Measurements from ENCODE around the gene ILDR2. TPM values are rescaled to one million over a fixed set of nuclear protein-coding genes. Genes with fewer than 3 reads are reported as not detected.

Gene ILDR2
- total RNA-seq, 1 donor from 2014 or later: 17.5 TPM

DNA sequence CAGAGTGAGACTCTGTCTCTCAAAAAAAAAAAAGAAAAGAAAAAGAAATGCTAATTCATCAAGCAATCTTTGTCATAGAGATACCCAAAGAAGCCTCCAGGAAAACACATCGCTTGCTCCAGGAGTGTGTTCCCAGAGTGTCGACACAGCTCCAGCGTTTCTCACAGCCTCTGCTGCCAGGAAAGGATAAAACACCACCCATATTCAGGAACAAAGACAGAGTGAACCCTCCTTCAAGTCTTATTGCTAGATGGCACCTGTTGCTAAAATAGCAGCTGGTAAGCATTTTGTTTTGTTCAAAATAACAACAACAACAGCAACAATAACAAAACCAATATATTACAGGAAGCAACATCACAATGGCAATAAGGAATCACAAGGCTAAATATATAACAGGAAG is 3.1 kb downstream of the ILDR2 start:
- DNase-seq (ENCODE audit: low read depth): no peak

DNA sequence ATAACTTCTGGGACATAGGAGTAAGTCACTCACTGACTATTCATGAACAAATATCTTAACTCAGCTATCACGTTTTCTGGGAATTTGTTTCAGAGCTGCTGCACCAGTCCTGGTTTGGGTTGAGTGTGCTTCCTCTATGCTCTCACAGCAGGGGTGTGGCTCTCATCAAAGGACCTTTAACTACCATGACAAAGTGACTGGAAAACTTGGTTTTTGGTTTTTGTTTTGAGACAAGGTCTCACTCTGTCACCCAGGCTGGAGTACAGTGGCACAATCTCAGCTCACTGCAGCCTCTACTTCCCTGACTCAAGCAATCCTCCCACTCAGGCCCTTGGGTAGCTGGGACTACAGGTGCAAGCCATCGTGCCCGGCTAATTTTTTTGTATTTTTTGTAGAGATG is 4.1 kb downstream of the ILDR2 start:
- DNase-seq (ENCODE audit: low read depth): no peak

DNA sequence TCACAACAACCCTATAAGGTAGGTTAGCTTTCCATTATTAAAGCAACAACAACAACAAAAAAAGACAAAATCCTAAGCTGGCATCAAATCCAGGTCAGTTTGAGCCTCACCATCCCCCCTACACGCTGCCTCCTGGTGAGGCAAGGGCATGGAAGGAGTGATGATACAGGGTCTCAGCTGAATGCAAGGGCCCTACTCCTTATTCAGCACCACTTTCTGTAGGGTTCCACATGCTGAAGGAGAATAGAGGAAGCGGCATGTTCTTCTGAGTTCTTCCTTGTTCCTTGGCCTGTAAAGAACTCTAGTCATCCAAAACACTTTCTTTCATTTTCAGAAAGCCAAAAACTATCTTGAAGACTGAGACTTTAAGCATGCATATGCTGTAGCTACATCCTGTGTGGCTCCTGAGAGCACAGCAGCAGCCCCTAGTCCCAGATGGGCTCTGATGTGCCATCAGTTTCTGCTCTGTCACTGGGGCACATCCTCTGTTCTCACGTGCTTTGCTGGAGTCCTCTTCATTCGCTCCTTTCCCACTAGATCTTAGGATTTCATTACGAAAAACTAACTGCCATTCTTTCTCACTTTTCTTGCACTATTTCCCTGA is 6.2 kb downstream of the ILDR2 start:
- no peak for DNase-seq (ENCODE audit: low read depth)

DNA sequence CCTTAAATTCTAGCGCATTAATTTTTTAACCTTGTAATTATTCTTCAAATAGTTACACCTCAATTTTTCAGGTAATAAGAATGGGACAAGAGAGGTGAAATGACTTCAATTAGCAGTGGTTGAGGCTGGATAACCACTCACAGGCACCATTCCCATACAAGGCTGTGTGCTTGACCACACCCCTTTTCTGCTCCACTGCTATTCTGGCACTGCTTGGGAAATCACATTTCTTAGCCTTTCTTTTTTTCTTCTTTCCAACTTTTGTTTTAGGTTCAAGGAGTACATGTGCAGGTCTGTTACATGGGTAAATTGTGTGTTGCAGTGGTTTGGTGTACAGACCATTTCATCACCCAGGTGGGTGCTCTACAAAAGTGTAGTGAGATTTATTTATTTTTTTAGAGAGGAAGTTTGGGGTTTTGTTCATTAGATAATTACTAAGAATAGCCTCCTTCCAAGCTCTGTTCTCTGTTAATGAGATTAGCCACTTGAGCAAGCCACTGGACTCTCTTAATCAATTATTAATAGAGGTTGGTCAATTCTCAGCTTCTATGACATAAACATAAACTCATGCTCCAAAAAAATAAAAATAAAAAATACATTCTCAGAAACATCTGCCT is 14.4 kb downstream of the ILDR2 start:
- DNase-seq (ENCODE audit: low read depth): peak; percentile 94

DNA sequence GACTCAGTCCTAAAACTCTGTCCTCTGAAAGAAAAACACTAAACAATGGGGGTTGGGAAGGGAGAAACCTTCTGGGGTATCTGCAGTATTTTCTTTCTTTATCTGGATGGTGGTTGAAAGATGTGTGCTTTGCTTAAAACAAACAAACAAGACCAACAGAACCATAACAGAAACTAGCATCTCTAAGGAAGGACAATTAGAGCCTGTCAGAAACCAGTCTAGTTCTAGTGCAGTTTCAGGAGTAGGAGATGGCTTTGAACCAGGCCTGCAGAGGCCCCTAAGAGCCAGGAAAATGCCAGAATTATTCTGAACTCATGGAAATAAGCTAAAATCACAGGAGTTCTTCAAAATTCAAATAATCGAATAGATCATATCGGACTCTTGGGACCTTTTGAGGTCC is 18.5 kb downstream of the ILDR2 start:
- no peak for DNase-seq (ENCODE audit: low read depth)

DNA sequence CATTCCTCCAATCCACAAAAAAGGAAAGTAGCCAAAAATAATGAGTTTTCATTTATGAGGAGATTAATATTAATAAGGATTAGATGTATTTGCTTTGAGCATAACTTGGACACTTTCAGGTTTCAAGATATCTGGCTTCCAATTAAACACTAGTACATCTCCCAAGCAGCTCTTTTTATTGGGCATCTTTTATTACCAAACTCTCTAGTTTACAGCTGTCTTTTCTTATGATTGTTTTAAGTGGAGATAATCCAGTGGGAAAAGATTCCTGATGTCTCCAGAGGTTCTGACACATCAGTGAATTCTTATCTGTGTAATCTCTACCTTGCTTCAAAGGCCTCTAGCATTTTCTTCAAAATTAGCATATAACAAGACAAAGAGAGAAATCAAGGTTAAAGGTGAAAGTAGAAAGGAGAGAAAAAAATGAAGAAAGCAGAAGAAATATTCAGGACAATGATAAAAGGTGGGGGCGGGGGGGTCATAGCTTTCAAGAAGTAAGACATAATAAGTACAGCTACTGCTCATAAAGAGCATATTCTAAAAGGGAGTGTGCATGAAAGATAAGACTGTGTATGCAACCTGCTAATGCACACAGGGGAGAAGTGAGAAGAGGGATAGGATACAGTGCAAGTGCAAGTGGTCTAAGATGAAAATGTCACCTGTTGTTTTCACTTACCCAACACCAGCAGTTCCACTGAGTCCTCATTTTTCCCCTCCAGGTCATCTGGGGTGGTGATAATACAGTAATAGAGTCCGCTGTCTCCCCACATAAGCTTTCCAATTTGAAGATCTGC is 19.1 kb downstream of the ILDR2 start:
- no peak for DNase-seq (ENCODE audit: low read depth)

DNA sequence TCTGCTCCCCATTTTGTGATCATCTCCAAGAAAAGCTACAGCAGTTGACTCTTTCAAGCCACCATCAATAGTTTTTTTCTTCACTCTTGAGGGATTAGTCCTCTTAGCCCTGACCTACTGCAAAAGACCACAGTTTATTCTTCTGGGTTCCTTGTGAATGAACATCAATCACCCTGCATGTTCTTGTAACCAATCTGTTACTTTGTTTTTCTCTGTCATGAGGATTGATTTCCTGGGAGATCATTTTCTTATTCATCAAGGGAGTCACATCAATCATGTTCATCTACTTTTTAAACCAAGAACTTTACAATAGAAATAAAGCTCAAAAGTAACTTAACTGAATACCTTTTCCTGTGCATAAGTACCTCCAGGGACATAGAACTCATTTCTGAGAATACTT is 21.8 kb downstream of the ILDR2 start:
- peak; percentile 55 for DNase-seq (ENCODE audit: low read depth)

DNA sequence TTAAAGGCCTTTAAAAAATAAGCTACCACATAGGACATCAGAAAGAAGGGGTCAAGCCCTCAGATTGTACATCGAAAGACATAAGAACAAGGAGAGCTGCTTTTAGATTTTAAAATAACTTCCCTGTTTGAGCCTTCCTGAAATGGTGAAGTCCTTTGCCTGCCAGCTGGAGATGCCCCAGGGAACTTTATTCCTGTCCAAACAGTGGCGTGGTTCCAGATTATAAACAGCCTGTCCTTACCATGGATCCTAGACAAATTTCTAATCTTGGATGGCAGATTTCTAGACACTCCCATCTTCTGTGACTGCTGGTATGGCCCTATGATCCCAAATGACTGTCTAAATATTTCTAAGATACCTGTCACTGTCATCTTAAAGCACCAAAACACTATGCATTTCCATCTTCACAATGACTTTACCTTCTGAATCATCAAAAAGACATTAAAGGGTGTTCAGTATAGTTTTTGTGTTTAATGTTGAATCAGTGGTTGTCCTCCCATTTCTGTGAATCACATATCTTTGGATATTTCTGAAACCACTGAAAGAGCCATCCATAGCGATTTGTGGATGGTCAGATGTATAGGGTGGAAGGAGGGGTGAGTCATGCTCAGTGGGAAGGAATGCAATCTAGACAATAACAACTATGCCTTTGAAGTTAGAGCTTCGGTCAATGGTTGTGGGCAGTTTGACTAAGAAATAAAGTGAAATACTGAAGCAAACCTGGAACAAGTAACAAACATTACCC is 23.2 kb downstream of the ILDR2 start:
- peak; percentile 89 for DNase-seq (ENCODE audit: low read depth)

DNA sequence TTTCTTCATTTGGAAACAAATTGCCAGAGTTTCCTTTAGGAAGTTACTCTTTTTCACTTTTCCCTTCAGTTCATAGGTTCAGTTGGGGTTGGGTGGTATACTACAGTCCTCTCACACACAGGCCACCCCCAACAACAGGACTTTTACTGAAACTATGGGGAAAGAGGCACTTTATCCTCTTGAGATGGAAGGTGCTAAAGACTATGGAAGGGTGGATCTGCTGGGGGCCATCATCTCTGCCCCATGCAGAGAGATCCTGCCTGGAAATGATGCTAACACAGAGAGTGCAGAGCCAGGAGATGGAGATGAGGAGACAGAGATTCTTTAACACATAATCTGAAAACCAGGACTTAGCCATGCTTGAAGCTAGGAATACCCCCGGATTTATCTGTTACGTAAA is 24.3 kb downstream of the ILDR2 start:
- DNase-seq (ENCODE audit: low read depth): no peak

DNA sequence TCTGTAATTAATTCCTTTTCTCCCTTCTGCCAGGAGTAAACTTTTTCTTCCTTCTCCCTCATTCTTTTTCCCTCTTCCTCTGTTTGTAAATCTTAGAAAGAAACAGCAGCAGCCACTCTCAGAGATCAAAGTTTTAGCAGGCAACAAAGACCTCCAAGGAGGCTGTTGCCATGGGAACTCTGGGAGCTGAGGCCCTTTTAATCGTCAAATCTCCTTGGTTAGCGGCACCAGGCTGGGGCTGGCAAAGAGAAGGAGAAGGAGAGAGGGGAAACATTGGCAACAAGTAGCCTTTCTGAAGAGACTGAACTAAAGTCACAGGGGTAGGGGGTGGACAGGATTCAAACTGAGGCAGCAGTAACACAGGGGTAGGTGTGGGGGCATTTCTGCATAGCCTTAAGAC is 25.2 kb downstream of the ILDR2 start:
- DNase-seq (ENCODE audit: low read depth): no peak

DNA sequence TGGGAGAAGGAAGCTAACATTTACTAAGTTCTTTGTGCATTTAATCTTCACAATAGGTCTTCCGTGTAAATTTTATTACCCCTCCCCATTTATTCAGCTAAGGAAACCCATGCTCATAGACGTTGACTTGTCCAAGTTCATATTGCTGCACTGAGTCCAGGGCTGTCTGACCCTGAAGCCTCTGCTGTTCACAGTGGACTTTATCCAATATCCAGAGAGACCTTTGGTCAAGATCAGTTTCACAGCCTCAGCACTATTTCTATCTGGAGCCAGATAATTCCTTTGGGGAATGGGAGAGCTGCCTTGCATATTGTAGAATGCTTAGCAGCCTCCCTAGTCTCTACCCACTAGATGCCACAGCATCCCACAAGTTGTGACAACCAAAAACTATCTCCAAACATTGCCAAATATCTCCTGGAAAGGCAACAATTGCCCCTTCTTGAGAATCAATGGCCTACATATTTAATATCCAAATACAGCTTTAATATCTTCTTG is 26.4 kb downstream of the ILDR2 start:
- no peak for DNase-seq (ENCODE audit: low read depth)

DNA sequence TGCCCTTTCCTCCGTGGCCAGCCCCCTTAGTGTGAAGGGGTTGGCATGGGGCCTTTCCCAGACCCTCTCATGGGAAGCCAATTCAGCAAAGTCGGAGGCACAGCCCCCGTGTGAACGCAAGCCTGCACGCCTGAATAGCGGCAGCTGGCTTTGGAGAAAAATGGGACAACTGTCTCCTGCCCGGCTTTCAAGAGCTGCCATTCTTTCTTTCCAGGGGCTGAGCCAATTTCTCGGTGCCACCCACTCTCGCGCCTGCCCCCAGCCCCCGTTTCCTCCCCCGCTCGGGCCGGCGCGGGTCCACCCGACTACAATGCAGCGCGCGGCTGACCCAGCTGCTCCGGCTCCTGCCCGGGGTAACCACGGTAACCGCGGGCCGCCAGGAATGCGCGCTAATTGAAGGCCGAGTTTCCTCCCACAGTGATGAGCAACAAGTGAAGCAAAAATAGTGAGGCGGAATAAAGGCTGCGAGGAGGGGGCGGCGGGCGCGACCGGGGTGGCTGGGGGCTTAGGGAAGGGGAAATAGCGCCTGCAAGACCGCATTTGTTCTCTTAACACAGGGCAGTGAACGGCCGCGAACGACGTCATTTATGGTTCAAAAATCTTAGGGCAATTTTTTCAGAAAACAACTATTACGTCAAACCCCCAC is 27.8 kb downstream of the ILDR2 start:
- DNase-seq (ENCODE audit: low read depth): peak; percentile 78

DNA sequence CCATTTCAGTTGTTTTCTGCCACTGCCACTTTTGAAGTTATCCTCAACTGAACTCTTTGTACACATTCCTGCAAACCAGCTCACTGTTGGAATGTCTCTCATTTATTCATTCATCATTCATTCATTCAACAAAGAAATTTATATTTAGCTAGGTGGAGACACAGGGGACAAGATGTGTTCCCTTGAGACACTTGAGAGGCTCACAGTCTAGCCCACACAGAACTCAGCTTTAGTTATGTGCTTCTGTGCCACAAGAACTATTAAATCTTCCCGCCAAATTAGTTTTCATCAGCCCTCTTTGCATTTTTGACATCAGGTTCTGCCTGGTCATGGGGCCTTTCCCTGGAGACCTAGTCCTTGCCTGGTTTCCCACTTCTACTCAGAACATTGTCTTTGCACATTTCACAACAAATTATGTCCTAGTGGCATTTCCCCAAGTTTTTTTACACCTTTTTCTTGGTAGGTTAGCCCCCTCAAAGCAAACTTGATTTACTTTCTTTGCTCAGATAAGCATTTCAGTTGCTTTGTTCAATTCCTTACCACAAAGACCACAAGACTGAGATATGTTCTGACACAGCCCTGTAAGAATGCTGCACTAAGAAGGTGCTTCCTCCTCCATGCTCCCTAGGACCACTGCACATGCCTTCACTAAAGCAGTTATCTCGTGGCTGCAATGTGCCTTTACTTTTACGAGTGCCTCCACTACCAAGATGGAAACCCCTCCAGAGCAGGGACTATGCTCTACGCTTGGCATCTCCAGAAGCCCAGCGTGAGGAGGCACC is 31.0 kb downstream of the ILDR2 start:
- DNase-seq (ENCODE audit: low read depth): peak; percentile 97

DNA sequence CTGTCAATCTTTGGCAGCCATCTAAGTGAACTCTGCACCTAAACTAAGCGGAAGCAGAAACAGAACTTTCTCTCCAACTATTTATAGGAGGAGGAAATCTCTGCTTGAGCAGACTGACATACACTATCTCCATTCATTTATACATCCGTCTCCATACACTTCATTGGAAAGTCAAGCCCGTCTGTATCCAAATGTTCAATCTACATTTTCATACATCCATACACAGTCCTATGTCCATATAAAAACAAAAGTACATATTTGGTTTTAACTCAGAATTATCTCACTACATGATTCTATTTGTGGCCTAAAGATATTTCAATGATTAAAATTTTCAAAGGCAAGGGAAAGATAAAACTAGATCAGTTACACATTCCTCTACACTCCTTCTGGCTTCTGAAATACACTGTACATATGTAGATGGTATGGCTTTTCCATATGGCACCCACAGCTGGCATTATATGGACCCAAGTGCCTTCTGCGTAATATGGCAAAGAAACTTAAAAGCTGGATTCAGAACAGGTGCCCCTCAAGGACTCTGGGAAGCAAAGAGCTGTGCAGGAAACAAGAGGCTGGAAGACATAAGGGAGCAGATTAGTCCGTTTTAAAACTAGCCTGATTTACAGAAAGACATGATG is 35.5 kb downstream of the ILDR2 start:
- no peak for DNase-seq (ENCODE audit: low read depth)

DNA sequence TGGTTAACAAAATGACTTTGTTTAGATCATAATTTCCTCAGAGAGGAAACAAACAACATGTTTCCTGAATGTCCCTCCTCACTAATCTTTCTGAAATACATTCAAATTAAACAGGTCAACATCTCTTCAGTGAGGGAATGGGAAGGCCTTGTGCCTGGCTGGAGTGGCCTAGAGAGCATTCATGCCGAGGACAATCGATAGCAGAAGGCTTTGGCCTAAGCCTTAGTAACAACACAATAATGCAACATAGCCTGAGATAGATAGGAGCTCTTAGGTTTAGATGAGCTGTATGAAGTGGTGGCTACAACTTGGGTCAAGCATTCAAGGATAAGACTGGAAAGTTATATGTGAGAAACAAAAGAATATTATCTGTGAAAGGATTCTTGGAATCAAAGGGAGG is 37.4 kb downstream of the ILDR2 start:
- DNase-seq (ENCODE audit: low read depth): no peak

DNA sequence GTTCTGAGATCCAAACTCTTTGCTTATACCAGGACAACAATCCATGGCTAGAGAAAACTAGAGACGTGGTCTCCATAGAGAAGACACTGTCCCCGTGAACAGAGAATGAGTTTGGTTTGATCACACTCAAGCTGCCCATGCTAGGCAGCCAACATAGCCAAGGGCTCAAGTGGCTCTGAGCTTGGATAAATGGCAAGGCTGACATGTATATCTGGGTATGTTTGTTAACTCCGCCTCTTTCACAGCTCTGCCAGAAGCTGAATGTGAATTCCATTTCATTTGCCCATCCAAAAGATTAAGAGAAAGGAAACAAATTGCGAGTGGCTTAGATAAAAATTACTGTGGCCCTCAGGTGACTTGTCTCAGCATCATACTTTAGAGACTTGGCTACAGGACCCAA is 38.0 kb downstream of the ILDR2 start:
- no peak for DNase-seq (ENCODE audit: low read depth)

DNA sequence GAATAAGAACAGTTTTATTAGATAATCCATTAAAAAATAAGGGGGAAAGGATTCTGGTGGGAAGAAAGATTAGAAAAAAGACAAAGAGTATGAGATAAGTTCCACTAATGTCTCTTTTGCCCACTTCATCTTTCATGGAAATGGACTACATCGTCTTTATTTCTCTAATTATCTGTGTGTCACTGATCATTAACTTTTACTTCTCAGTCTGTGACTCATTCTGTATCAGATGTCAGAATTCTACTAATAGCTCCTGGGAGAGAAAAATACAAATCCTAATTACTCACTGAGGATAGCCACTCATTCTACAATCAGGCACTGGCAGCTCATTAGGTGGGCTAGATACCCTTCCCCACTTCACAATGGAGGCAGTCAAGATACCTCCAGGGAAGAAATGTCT is 41.7 kb downstream of the ILDR2 start:
- peak; percentile 91 for DNase-seq (ENCODE audit: low read depth)

DNA sequence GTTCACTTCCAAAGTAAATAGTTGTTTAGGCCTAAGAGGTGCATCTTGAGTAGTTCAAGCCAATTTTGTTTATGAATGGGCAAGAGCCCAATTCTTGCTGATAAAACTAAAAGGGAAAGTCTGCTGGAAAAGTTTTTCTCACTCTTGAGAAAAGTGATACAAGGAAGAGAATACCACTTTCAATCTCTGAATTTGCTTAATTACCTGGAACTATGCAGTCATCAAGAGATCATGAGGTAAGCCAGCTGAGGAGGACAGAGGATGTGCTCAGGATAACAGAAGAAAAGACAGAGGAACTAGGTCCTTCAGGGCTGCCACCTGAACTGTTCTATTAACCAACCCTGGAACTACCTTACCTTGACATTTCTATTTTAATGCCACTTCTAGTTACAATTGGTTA is 42.2 kb downstream of the ILDR2 start:
- peak; percentile 63 for DNase-seq (ENCODE audit: low read depth)

DNA sequence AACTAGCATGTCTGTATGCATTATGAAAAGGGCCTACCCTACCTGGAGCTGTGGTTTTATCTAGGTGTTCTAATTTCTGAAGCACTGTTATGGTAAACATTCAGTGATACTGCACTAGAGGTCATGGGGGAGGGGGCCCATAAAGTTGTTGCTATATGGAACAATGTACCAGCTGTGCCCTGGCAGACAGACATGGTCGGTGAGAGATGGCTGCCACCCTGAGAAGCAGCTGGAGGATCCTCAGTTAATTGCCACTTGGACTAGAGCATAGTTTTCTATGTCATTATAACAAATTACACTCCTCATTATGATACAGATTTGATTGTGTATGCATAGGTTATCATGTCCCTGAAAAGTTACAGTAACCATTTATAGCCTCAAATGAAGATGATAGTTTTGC is 45.4 kb downstream of the ILDR2 start:
- no peak for DNase-seq (ENCODE audit: low read depth)

DNA sequence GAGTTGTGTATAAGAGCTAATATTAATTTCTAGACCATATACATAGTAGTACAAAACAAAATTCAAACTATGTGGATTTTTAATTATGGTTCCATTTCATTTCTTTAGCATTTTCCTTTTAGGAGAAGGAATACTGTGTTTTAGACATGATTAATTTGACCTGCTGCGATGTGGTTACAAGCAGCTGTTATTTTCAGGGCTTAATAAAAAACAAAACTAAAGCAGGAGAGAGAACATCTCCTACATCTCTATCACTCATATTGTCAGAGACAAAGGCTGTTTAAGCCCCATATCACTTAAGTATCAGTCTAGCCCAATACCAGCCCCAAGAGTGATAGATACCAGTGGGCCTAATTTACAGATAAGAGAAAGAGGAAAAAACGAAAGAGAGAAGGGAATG is 47.6 kb downstream of the ILDR2 start:
- DNase-seq (ENCODE audit: low read depth): no peak
